IPS-NIHi7 (cell line): ENCODE data around the gene KL.

Experiments
- DNase-seq: peaks from one replicate; pipeline ENCODE4 v3.0.0; 2012; ENCODE audit warnings: mixed read lengths; ENCODE audit errors: extremely low spot score

Gene KL

GRCh38 chr13:33110713-33111413 is 94.6 kb downstream of the KL start:
- no peak for DNase-seq

- DNase-seq, result no peak
Observed at GRCh38 chr13:33111414-33112110, 95.3 kb downstream of the KL start.

GRCh38 chr13:33112766-33113165 is 96.5 kb downstream of the KL start:
- DNase-seq, result no peak

GRCh38 chr13:33114146-33114545 is 97.9 kb downstream of the KL start:
- DNase-seq, result no peak

- DNase-seq, result no peak
Observed at GRCh38 chr13:33115274-33115673, 99.1 kb downstream of the KL start.
